ENCODE results near the gene TRIM51.
"Not testable (repeated sequence)": the region's sequence is repeated elsewhere in the genome, so short reads cannot be mapped to it uniquely, and the experiment has no call there.

The TRIM51 gene, protein sequence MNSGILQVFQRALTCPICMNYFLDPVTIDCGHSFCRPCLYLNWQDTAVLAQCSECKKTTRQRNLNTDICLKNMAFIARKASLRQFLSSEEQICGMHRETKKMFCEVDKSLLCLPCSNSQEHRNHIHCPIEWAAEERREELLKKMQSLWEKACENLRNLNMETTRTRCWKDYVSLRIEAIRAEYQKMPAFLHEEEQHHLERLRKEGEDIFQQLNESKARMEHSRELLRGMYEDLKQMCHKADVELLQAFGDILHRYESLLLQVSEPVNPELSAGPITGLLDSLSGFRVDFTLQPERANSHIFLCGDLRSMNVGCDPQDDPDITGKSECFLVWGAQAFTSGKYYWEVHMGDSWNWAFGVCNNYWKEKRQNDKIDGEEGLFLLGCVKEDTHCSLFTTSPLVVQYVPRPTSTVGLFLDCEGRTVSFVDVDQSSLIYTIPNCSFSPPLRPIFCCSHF

DNA sequence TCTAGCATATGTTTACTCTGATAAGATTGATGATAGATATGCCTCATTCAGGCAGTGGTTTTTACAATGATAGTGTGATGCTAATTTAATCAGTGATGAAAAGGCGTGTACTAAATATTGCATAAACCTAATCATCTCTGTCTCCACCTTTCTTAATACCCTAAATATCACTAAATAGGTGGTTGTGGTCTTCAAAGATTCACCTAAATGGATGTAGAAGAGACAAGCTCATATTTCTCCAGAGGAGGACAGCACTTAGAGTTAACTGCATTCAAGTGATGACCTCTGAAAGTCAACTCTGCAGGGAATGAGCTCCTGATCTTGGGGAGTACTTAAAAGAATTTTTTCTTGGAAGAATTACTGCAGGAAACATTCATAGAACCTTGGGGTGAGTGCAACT is at the start of gene TRIM51:
Gene TRIM51 (plus strand): TSS at position 301 of the 400 bp plus-strand sequence. CDS start 2,132 bp downstream, outside the sequence.
- not testable (repeated sequence) for DNase-seq

DNA sequence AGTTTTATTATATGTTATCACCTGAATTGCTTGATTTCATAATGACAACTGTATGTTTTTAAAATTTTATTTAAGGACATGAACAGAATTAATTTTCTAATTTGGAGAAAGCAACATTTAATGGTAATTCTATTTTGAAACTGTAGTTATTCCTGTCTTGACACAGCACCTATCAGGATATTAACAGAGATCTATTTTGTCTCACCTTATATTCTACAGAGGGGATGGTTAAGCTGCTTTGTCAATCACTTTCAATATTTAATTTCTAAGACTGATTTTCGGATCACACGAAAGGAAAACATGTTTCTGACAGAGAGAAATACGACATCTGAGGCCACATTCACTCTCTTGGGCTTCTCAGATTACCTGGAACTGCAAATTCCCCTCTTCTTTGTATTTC is 44.6 kb upstream of the TRIM51 start, which contains the start of gene OR5D16:
Gene OR5D16 (plus strand): TSS at position 301 of the 400 bp plus-strand sequence. CDS start 0 bp downstream, at position 301.
- DNase-seq = no peak

- no peak for DNase-seq
Observed at GRCh38 chr11:55847453-55847852, 35.6 kb upstream of the TRIM51 start.

DNA sequence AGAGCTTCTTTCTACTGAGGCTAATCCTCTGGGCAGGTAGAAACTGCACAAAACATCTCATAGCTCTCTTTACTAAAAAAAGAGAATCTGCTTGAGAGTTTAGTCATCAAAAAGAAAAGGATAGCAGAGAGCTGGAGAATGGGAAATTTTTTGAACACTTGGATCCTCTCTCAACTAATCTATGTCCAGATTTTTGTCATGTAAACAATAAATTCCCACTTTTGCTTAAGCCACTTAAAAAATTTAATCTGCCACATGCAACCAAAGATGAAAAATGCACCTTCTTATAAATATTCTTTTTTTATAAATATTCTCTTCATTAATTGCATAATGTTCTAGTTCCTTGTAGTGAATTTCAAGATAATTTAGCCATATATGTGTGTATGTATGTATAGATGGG is 34.1 kb upstream of the TRIM51 start:
- no peak for DNase-seq

DNA sequence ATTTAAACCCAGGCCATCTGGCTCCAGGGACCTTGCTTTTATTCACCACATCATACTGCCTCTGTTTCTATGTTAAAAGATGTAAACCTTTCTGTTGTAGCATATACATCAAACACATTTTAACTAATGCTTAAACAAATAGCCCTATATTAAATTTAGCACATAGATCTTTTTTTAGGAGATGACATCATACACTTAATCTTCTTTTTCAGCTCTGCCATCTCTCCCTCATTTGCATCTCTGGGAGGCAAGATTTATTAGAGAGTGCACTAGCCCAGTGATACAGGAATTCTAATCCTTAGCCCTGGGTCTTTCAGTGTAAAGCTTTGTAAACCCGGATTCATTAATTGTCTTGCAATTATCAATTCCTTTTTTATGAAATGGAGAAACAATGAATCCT is 31.0 kb upstream of the TRIM51 start:
- no peak for DNase-seq

DNA sequence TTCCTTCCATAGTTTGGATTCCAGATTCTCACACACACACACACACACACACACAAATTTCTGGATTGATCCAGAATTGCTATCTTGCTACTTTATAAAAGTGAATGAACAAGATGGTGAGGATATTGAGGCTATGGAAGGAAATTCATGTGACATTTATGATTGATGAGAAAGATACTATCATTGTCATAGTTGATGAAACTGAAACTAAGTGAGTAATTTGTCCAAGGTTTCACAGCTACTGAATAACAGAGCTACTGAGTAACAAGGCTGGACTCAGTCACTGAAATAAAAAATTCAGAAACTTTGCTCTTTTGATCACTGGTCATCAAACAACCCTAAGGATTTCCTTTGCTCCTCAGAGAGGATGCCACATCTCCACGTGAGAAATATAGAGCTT is 28.4 kb upstream of the TRIM51 start:
- DNase-seq = no peak

- DNase-seq = not testable (repeated sequence)
Observed at GRCh38 chr11:55867354-55867753, 15.7 kb upstream of the TRIM51 start.

DNA sequence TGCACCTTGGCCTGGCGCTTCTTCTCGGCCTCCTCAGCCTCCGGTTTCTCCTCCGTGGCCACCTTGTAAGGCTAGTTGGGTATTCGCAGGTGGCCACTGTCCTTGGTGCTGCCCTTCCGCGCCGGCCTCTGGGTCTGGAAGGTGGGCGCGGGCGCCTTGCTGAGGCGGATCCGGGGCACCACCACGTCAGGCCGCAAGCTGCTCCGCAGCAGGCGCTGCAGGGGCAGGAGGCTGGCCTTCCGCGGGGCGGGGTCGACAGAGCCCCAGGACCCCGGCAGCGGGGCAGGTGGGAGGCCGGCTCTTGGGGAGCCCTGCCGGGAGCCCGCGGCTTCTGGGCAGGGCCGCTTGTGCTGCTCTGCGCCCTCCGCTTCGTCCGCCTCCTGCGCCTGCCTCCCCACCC is 10.4 kb upstream of the TRIM51 start:
- DNase-seq = not testable (repeated sequence)

GRCh38 chr11:55873146-55873545 is 10.0 kb upstream of the TRIM51 start:
- not testable (repeated sequence) for DNase-seq

DNA sequence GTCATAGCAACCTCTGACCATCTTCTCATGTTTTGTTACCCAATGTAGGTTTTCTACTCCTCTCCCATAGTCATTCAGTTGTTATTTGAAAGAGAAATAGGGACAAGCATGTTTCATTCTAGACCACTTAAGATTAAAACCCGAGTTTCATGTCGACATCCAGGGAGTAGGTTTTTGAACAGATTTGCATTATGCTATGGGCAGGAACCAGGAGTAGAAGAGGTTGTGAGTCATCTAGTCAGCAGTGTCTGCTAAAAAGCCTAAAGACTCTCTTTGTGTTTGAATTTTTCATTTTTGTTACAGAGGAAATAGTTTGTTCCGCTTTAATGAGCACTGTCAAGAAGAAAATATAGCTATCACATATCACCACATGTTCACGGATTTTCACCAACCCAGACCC is 1.9 kb downstream of the TRIM51 start:
- DNase-seq = not testable (repeated sequence)

GRCh38 chr11:55885481-55885880 is 2.4 kb downstream of the TRIM51 start:
- DNase-seq = not testable (repeated sequence)

DNA sequence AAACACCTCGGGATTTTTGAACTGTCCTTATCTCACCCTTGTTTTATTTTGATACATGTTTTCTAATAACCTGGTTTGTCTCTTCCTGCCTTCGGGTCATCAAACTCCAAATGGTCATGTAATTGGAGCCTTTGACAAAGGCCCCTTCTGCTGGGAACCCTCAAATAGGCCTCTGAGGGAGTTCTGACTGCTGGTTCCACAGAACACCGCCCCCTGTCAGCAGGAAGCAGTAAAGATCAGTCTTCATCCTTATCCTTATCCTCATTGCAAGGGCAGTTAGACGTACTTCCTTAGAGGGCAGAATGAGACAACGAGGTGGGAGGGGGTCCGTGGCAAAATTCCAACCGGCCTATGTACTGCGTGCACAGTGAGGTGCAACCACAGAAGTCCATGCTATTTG is 12.1 kb downstream of the TRIM51 start:
- no peak for DNase-seq

DNA sequence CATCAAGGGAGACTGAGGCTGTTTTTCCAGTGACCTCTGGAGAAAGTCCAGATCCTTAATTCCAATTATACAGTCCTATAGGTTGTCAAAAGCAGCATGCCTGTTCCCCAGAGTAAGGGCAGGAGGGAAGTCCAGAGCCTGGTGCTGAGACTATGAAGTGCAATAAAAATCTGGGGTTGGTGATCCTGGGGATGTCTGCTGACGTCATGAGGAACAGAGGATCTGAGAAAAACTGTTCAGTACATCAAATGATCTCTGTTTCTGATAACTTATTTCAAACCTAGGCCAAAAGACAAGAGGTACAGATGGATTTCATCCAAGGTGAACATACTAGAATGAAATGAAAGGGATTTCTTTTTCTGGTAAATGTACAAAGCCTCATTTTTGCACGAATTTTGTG is 19.2 kb downstream of the TRIM51 start:
- no peak for DNase-seq

DNA sequence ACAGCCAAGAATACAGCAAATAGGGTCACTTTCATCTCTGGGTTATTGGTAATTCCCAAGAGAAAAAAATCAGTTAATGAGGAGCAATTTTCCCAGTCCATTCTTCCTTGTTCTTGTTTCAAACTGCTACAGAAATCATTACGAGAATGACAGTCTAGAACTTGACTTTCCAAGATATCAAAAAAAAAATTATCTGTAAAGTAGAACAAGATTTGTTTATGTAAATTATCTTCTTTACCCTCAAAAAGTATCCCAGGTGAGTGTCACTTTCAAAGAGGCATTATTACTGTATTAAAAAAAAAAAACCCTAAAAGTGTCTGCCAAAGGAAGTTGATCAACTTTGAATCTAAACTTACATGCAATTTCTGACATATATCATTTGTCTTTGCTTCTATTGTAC is 31.4 kb downstream of the TRIM51 start, which contains the start of gene OR5W2:
Gene OR5W2 (minus strand): TSS at position 101 of the 400 bp plus-strand sequence. CDS start 0 bp downstream, at position 101.
- DNase-seq = no peak

DNA sequence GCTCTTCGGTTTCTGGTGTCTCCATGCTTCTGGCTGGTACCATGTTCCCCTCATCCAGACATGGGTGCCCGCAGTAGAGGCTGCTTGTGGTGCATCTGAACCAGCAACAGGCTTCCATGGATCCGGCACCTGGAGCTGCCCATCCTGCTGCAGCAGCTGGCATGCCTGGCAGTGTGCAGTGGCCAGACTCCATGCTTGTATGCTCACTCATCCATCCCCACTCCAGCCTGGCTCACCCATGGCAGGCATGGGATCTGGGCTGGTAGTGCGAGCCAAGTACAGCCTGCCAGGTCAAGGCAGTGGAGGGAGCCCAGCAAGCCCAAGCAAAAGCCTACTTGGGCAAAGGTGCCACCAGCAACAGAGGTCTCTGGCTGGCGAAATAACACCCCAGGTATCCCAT is 37.4 kb downstream of the TRIM51 start:
- no peak for DNase-seq

DNA sequence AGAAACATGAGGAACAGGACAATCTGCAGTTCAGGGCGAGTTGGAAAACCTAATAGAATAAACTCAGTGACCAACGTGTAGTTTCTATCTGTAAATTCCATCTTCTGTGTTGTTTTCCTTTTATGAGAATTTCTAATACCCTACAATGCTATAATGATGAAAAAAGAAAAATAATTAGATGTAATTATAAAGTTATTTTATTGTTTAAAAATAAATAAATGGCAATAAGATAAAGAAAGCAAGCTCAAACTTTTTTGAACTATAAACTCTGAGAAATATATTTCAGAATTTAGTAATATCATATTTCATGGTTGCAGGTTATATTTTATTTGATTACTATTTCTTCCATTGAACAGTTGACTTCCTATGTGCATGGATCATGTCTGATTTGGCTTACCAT is 53.2 kb downstream of the TRIM51 start, which contains the start of gene OR5I1:
Gene OR5I1 (minus strand): TSS at position 101 of the 400 bp plus-strand sequence. CDS start 0 bp downstream, at position 101.
- no peak for DNase-seq

Data from midbrain (tissue), 1 donor.